ENCODE measurements around the gene PTH1R. TPM values are rescaled to one million over a fixed set of nuclear protein-coding genes. Genes with fewer than 3 reads are reported as not detected.

Gene PTH1R
- total and polyA plus RNA-seq, 10 of the 15 experiments (the other 5 are each of a cell fraction or from before 2014, with no cell fraction given), result not detected

DNA sequence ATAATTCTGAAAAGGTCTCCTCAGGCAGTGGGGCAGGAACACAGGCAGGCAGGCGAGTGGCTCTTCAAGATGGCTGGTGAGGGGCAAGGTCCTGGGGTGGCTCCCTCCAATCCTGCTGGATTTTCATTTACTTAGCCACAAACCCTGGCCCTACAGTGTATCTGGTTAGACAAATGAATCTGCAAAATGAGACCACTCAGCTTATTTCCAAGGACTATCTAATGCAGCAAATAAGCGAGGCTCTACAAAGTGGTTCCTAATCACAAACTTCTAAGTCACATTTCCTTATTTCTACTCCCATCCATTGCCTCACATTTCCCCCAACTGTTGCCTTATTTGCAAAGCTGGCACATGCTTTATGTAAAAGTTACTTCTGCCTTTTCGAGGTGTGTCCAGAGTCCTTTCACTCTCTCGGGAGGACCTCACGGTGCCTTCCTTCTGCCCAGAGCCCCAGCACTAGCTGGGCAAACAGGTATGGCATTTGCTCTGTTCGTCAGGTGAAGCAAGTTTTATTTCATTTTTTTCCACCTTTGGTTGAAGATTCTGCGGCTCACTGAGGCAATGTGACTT, 58.6 kb downstream of the PTH1R start:
- peaks cover 47% of the 10 kb centered on the region for H3K4me1 ChIP-seq (ENCODE audit: control insufficient read depth, insufficient read depth, low read length)
- H3K27ac ChIP-seq (ENCODE audit: control insufficient read depth, insufficient read depth), result no peak overlapping the region
- no peak overlapping the region for H3K9ac ChIP-seq (ENCODE audit: control insufficient read depth, insufficient read depth, low read length)
- WGBS (ENCODE audit: insufficient coverage, insufficient replicate concordance, low lambda C conversion rate, missing lambda C conversion rate), result 43% methylated on average over 7 of the region's 7 CpGs
- intact Hi-C loops (cut with micrococcal nuclease; ENCODE audit: unreplicated experiment), result no loop called here
- ATAC-seq, result no peak
- ChIA-PET RAD21 (ENCODE audit: unreplicated experiment) (interaction anchor here (1.2 to 1.4 kb wide), 3 partner anchors 43 to 51 kb away, joined by 4 to 6 read pairs (median 4); partner anchors contain the start of gene NBEAL2), POLR2A (interaction anchor here (0.6 to 12.6 kb wide), 4 partner anchors 6 to 378 kb away, joined by 3 to 163 read pairs (median 24); no protein-coding TSS in a partner anchor), CTCF (interaction anchor here (0.6 to 1.8 kb wide), 5 partner anchors 10 to 55 kb away, joined by 3 to 8 read pairs (median 5); no protein-coding TSS in a partner anchor), SMC1A (ENCODE audit: uncharacterized antibody, unreplicated experiment) (interaction anchor here (0.8 to 17.5 kb wide), 7 partner anchors 8 to 62 kb away, joined by 3 to 298 read pairs (median 4); no protein-coding TSS in a partner anchor)
- no peak overlapping the region for H3K4me2 ChIP-seq (ENCODE audit: control insufficient read depth, insufficient read depth)
- TF ChIP-seq ESRRA (IDR thresholded peaks at IDR 0.05; ENCODE audit: low read length), result no peak
- TF ChIP-seq, protein P1, sequence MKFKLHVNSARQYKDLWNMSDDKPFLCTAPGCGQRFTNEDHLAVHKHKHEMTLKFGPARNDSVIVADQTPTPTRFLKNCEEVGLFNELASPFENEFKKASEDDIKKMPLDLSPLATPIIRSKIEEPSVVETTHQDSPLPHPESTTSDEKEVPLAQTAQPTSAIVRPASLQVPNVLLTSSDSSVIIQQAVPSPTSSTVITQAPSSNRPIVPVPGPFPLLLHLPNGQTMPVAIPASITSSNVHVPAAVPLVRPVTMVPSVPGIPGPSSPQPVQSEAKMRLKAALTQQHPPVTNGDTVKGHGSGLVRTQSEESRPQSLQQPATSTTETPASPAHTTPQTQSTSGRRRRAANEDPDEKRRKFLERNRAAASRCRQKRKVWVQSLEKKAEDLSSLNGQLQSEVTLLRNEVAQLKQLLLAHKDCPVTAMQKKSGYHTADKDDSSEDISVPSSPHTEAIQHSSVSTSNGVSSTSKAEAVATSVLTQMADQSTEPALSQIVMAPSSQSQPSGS (IDR thresholded peaks at IDR 0.05; ENCODE audit: low read length), result no peak
- TF ChIP-seq YBX1 (IDR thresholded peaks at IDR 0.05), result no peak
- TF ChIP-seq, protein P2, sequence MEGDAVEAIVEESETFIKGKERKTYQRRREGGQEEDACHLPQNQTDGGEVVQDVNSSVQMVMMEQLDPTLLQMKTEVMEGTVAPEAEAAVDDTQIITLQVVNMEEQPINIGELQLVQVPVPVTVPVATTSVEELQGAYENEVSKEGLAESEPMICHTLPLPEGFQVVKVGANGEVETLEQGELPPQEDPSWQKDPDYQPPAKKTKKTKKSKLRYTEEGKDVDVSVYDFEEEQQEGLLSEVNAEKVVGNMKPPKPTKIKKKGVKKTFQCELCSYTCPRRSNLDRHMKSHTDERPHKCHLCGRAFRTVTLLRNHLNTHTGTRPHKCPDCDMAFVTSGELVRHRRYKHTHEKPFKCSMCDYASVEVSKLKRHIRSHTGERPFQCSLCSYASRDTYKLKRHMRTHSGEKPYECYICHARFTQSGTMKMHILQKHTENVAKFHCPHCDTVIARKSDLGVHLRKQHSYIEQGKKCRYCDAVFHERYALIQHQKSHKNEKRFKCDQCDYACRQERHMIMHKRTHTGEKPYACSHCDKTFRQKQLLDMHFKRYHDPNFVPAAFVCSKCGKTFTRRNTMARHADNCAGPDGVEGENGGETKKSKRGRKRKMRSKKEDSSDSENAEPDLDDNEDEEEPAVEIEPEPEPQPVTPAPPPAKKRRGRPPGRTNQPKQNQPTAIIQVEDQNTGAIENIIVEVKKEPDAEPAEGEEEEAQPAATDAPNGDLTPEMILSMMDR (IDR thresholded peaks at IDR 0.05 in 2 of 3, conservative IDR thresholded peaks at IDR 0.05 in 1 of 3; ENCODE audit: control insufficient read depth in 2 of 3, extremely low read depth in 1 of 3, insufficient read depth in 1 of 3, low read depth in 3 of 3, low read length in 3 of 3), result no peak
- TF ChIP-seq BCL11A (IDR thresholded peaks at IDR 0.05; ENCODE audit: low read depth, low read length), result no peak
- no peak for TF ChIP-seq ZNF687 (IDR thresholded peaks at IDR 0.05)
- TF ChIP-seq, protein P3, sequence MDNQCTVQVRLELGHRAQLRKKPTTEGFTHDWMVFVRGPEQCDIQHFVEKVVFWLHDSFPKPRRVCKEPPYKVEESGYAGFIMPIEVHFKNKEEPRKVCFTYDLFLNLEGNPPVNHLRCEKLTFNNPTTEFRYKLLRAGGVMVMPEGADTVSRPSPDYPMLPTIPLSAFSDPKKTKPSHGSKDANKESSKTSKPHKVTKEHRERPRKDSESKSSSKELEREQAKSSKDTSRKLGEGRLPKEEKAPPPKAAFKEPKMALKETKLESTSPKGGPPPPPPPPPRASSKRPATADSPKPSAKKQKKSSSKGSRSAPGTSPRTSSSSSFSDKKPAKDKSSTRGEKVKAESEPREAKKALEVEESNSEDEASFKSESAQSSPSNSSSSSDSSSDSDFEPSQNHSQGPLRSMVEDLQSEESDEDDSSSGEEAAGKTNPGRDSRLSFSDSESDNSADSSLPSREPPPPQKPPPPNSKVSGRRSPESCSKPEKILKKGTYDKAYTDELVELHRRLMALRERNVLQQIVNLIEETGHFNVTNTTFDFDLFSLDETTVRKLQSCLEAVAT (IDR thresholded peaks at IDR 0.05), result no peak
- no peak for TF ChIP-seq NFIC (IDR thresholded peaks at IDR 0.05; ENCODE audit: low read depth, low read length)
- no peak for TF ChIP-seq MTA3 (IDR thresholded peaks at IDR 0.05; ENCODE audit: borderline replicate concordance, low read length)
- TF ChIP-seq SMAD5 (IDR thresholded peaks at IDR 0.05; ENCODE audit: low read depth), result no peak
- TF ChIP-seq DPF2 (IDR thresholded peaks at IDR 0.05), result no peak
- TF ChIP-seq HDGF (IDR thresholded peaks at IDR 0.05), result no peak
- no peak for TF ChIP-seq ZBED1 (IDR thresholded peaks at IDR 0.05; ENCODE audit: borderline replicate concordance)
- H3K36me3 ChIP-seq (ENCODE audit: control insufficient read depth in 2 of 2, insufficient read depth in 2 of 2, low read length in 1 of 2), result peaks cover 38 to 56% of the 10 kb centered on the region in 2 experiments
- no peaks in the 10 kb centered on the region for H4K20me1 ChIP-seq (ENCODE audit: control insufficient read depth, insufficient read depth)
- no peak overlapping the region for H3K4me3 ChIP-seq
- no peaks in the 10 kb centered on the region for H3K9me3 ChIP-seq (replicated peaks; ENCODE audit: control insufficient read depth, insufficient read depth, low read length)
- no peak overlapping the region for H2AFZ ChIP-seq (ENCODE audit: control insufficient read depth, low read depth, low read length)
- in situ Hi-C loops (cut with MboI), result no loop called here
- DNase-seq (ENCODE audit: low read depth, low spot score), result no peak
- H3K79me2 ChIP-seq (ENCODE audit: control insufficient read depth, insufficient read depth, low read length), result peaks cover 73% of the 10 kb centered on the region
- FAIRE-seq, result no peak
- no peaks in the 10 kb centered on the region for H3K27me3 ChIP-seq (replicated peaks in 1 of 2; ENCODE audit: control insufficient read depth in 2 of 2, insufficient read depth in 2 of 2, low read length in 1 of 2)
- no TSS peak for BruUV-seq (replicated peaks)

Data from GM12878 (cell line).